Measurements from ENCODE around the gene MFSD2A.

DNA sequence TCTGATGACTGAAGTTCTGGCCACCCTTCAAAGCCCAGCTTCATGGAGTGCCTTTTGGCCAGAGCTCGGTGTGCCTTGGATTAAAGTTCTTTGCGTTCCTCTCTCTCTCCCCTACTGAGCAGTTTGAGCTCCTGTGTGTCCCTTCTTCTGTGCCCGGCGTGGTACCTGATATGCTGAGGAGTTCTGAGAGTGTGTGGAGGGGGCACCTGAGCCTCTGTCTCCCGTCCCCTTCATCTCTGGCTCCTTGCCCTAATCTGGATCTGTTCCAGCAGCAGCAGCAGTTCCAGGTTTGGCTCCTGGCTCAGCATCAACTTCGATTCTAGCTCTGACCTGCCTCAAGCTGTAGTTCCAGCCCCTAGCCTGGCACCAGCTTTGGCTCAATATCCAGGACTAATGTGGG, 28.1 kb upstream of the MFSD2A start:
- TF ChIP-seq EZH2 (IDR thresholded peaks at IDR 0.05; ENCODE audit: low read length, unreplicated experiment) (no peak), EZH2phosphoT487 (IDR thresholded peaks at IDR 0.05; ENCODE audit: borderline replicate concordance, low read length) (no peak)
- TF ChIP-seq, protein P1, sequence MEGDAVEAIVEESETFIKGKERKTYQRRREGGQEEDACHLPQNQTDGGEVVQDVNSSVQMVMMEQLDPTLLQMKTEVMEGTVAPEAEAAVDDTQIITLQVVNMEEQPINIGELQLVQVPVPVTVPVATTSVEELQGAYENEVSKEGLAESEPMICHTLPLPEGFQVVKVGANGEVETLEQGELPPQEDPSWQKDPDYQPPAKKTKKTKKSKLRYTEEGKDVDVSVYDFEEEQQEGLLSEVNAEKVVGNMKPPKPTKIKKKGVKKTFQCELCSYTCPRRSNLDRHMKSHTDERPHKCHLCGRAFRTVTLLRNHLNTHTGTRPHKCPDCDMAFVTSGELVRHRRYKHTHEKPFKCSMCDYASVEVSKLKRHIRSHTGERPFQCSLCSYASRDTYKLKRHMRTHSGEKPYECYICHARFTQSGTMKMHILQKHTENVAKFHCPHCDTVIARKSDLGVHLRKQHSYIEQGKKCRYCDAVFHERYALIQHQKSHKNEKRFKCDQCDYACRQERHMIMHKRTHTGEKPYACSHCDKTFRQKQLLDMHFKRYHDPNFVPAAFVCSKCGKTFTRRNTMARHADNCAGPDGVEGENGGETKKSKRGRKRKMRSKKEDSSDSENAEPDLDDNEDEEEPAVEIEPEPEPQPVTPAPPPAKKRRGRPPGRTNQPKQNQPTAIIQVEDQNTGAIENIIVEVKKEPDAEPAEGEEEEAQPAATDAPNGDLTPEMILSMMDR (conservative IDR thresholded peaks at IDR 0.05; ENCODE audit: low read depth, low read length) = no peak

All from PC-3 (cell line).